HG02973 (cell line): Measurements from ENCODE around the gene ALAD.
"Not testable (repeated sequence)": the region's sequence is repeated elsewhere in the genome, so short reads cannot be mapped to it uniquely, and the experiment has no call there.

Experiments
- ATAC-seq: cut with Tn5 transposase; IDR thresholded peaks from one replicate; pipeline ENCODE4 v1.9.1; 2021; ENCODE audit warnings: moderate library complexity; ENCODE audit not compliant: unreplicated experiment

ALAD gene

GRCh38 chr9:113375057-113376023, 25.7 kb downstream of the ALAD start:
- ATAC-seq = no peak

DNA sequence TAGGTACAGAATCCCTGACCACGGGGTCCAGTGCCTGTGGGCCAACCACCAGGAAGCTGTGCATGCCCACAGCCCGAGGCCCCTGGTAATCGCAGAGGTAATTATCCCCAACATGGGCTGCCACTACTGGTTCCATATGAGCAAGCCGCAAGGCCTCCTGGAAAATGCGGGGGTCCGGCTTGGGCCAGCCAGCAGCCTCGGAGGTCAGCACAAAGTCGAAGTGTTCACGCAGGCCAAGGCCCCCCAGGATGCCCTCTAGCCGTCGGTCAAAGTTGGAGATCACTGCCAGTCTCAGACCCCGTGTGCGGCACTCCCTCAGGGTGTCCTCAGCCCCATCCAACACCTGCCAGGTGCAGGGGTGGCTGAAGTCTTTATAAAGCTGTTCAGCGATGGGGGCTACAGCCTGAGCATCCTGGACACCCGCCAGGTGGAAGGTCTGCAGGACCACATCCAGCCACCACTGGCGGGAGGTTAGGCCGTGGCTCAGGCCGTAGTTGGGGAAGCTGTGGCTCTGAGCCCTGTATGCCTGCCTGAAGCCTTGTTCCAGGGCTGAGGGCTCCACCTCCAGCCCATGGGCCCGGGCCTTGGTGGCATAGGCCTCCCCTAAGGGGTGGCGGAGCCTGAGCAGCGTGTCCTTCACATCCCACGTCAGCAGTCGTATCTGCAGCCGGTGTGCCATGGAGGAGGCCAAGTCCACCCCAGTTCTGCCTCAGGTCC, 27.2 kb downstream of the ALAD start:
- ATAC-seq = no peak

GRCh38 chr9:113373256-113373655, 27.8 kb downstream of the ALAD start:
- no peak for ATAC-seq

- ATAC-seq = no peak
Observed at GRCh38 chr9:113372059-113372458, 29.0 kb downstream of the ALAD start.

DNA sequence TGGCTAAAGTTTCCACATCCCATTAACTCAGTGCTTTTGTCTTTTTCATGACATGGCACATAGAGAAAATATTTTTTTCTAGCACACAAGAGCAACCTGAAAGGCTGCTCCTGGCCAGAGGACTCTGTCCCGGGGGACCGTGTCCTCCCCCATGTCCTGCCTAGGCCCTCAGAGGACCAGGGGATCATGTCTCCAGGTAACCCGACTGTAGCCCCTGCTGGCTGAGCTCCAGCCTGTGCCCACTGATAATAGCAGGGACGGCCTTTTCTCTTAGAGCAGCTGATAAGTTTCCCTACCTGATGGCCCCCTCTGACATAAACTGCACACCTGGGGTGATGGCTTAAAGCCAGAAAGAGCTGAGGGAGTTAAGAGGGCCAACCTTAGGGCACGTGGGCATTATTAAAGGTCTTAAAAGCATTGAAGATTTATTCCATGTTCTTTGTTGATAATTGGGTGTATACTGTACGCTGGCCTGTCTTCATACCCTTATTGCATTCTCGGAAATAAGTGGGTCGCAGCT, 30.2 kb downstream of the ALAD start:
- no peak for ATAC-seq

GRCh38 chr9:113369855-113370140, 31.3 kb downstream of the ALAD start:
- ATAC-seq = no peak

GRCh38 chr9:113368982-113369854, 31.9 kb downstream of the ALAD start:
- ATAC-seq = no peak

GRCh38 chr9:113368348-113368981, 32.6 kb downstream of the ALAD start:
- ATAC-seq = no peak

DNA sequence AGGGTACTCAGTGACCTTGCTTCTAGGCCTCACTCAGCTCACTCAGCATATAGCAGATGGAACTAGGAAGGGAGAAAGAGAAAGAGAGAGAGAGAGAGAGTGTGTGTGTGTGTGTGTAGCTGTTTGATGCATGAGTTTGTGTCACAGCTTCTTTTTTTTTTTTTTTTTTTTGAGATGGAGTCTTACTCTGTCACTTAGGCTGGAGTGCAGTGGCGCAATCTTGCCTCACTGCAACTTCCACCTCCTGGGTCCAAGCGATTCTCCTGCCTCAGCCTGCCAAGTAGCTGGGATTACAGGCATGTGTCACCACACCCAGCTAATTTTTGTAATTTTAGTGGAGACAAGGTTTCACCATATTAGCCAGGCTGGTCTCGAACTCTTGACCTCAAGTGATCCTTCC, 35.4 kb downstream of the ALAD start:
- ATAC-seq = not testable (repeated sequence)

DNA sequence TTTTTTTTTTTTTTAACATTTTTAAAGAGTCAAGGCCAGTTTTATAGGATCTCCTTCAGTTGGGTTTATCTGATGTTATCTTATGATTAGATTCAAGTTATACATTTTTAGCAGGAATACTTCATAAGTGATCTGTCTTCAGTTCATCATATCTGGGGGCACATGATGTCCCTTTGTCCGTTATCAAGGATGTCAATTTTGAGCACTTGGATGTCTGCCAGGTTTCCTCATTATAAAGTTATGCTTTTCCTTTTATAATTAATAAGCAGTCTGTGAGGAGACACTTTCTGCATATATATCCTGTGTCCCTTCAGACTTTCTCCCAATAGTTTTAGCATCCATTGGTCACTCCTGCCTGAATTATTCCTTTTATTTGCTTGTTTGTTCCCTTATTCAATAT, 36.1 kb downstream of the ALAD start:
- no peak for ATAC-seq

- ATAC-seq = no peak
Observed at GRCh38 chr9:113363336-113363735, 37.7 kb downstream of the ALAD start.

- no peak for ATAC-seq
Observed at GRCh38 chr9:113361304-113362018, 39.6 kb downstream of the ALAD start.

GRCh38 chr9:113360242-113360842, 40.7 kb downstream of the ALAD start:
- no peak for ATAC-seq

- no peak for ATAC-seq
Observed at GRCh38 chr9:113359385-113359784, 41.7 kb downstream of the ALAD start.

DNA sequence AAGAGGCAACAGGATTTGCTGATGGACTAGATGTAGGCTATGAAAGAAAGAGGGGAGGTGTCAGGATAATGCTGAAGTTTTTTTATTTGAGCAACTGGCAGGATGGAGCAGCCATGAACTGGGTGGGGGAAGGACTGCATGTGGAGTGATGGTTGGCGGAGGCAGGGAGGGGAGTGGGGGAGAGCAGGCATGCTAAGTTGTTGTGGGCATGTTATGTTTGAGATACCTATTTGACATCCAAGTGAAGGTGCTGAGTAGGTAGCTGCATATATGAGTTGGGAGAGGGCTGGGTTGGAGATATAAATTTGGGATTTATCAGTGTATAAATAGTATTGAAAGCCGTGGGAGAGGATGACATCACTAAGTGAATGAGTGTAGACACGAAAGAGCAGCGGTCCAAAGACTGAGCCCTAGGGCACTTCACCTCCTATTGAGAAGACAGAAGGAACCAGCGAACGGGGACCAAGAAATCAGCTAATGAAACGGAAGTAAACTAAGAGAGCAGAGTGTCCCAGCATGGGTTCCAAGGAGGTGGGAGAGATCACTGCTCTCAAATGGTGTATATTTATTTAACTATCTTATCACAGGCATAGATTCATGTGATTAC, 44.3 kb downstream of the ALAD start:
- no peak for ATAC-seq

- ATAC-seq = no peak
Observed at GRCh38 chr9:113355040-113355596, 46.0 kb downstream of the ALAD start.

- no peak for ATAC-seq
Observed at GRCh38 chr9:113352411-113352810, 48.7 kb downstream of the ALAD start.

DNA sequence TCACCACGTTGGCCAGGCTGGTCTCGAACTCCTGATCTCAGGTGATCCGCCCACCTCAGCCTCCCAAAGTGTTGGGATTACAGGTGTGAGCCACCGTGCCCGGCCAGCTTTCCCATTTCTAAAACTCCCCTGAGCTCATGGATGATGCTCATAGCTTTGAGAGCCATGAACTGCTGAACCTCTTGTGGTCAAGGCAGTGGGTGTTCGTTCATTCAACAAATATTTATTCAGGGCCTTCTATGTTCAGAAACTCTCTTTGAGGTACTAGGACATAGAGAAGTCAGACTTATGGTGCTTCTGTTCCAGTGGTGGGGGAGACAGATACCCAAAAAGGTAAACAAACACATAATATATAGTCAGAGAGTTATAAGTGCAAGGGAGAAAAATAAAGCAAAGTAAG, 49.1 kb downstream of the ALAD start:
- no peak for ATAC-seq

- ATAC-seq = no peak
Observed at GRCh38 chr9:113350937-113351336, 50.1 kb downstream of the ALAD start.
